Measurements from ENCODE around the gene PET100. TPM values are rescaled to one million over a fixed set of nuclear protein-coding genes. Genes with fewer than 3 reads are reported as not detected.

The PET100 gene
- polyA plus RNA-seq, 1 donor from 2014 or later, result 105 TPM

- TF ChIP-seq SMC3 (conservative IDR thresholded peaks at IDR 0.05; ENCODE audit: poor library complexity) (no peak), EZH2 (IDR thresholded peaks at IDR 0.05; ENCODE audit: borderline replicate concordance, insufficient read depth, low read length, poor library complexity, severe bottlenecking) (no peak), REST (IDR thresholded peaks at IDR 0.05; ENCODE audit: borderline replicate concordance) (no peak), EP300 (conservative IDR thresholded peaks at IDR 0.05; ENCODE audit: poor library complexity, severe bottlenecking) (no peak), TAF1 (IDR thresholded peaks at IDR 0.05; ENCODE audit: low read depth) (no peak), MXI1 (conservative IDR thresholded peaks at IDR 0.05; ENCODE audit: poor library complexity, severe bottlenecking) (no peak), CTCF (IDR thresholded peaks at IDR 0.05; ENCODE audit: poor library complexity, severe bottlenecking) (no peak), POLR2AphosphoS5 (IDR thresholded peaks at IDR 0.05) (no peak), RAD21 (conservative IDR thresholded peaks at IDR 0.05) (no peak)
- Histone ChIP-seq H3K4me2 (ENCODE audit: low read length) (no peak overlapping the region), H3K9me2 (ENCODE audit: insufficient read depth, low read length) (no peaks in the 10 kb centered on the region), H3K9ac (ENCODE audit: low read length) (no peak overlapping the region), H4K20me1 (ENCODE audit: insufficient read depth) (no peaks in the 10 kb centered on the region), H3K4me3 (ENCODE audit: low read length) (no peak overlapping the region), H3K27me3 (ENCODE audit: insufficient read depth, low read depth, low read length) (no peaks in the 10 kb centered on the region), H3K27ac (ENCODE audit: low read length) (no peak overlapping the region), H3K36me3 (ENCODE audit: insufficient read depth, low read length) (no peaks in the 10 kb centered on the region), H3F3A (ENCODE audit: insufficient read depth, low read length, poor library complexity, severe bottlenecking) (no peaks in the 10 kb centered on the region), H2AFZ (ENCODE audit: low read depth, low read length) (no peak overlapping the region), H3K9me3 (ENCODE audit: low read length) (no peaks in the 10 kb centered on the region), H3K79me2 (replicated peaks; ENCODE audit: insufficient read depth, low read length) (no peaks in the 10 kb centered on the region)
Observed at GRCh38 chr19:7617735-7618134, 11.9 kb upstream of the PET100 start.

GRCh38 chr19:7618348-7618747, 11.2 kb upstream of the PET100 start:
- H3K9me3 ChIP-seq (ENCODE audit: low read length), result no peaks in the 10 kb centered on the region
- H3K36me3 ChIP-seq (ENCODE audit: insufficient read depth, low read length), result no peaks in the 10 kb centered on the region
- no peak overlapping the region for H3K4me3 ChIP-seq (ENCODE audit: low read length)
- no peaks in the 10 kb centered on the region for H3K79me2 ChIP-seq (replicated peaks; ENCODE audit: insufficient read depth, low read length)
- H4K20me1 ChIP-seq (ENCODE audit: insufficient read depth), result no peaks in the 10 kb centered on the region
- H3K27me3 ChIP-seq (ENCODE audit: insufficient read depth, low read depth, low read length), result no peaks in the 10 kb centered on the region
- H3K4me2 ChIP-seq (ENCODE audit: low read length), result no peak overlapping the region
- no peaks in the 10 kb centered on the region for H3K9me2 ChIP-seq (ENCODE audit: insufficient read depth, low read length)
- no peaks in the 10 kb centered on the region for H3F3A ChIP-seq (ENCODE audit: insufficient read depth, low read length, poor library complexity, severe bottlenecking)
- H3K27ac ChIP-seq (ENCODE audit: low read length), result no peak overlapping the region
- no peak for TF ChIP-seq TAF1 (IDR thresholded peaks at IDR 0.05; ENCODE audit: low read depth)
- no peak for TF ChIP-seq RAD21 (conservative IDR thresholded peaks at IDR 0.05)
- no peak for TF ChIP-seq REST (IDR thresholded peaks at IDR 0.05; ENCODE audit: borderline replicate concordance)
- TF ChIP-seq POLR2AphosphoS5 (IDR thresholded peaks at IDR 0.05), result no peak
- TF ChIP-seq SMC3 (conservative IDR thresholded peaks at IDR 0.05; ENCODE audit: poor library complexity), result no peak
- no peak for TF ChIP-seq EZH2 (IDR thresholded peaks at IDR 0.05; ENCODE audit: borderline replicate concordance, insufficient read depth, low read length, poor library complexity, severe bottlenecking)
- no peak for TF ChIP-seq MXI1 (conservative IDR thresholded peaks at IDR 0.05; ENCODE audit: poor library complexity, severe bottlenecking)
- TF ChIP-seq CTCF (IDR thresholded peaks at IDR 0.05; ENCODE audit: poor library complexity, severe bottlenecking), result no peak
- TF ChIP-seq EP300 (conservative IDR thresholded peaks at IDR 0.05; ENCODE audit: poor library complexity, severe bottlenecking), result no peak
- H2AFZ ChIP-seq (ENCODE audit: low read depth, low read length), result no peak overlapping the region
- no peak overlapping the region for H3K9ac ChIP-seq (ENCODE audit: low read length)

Measured in neural cell (in vitro differentiated cells).